Liver (tissue), 9 donors: ENCODE results near the gene TMPRSS9. TPM values are rescaled to one million over a fixed set of nuclear protein-coding genes. Genes with fewer than 3 reads are reported as not detected.

ENCODE experiments used
- DNase-seq: peaks from one replicate; pipeline ENCODE4 v3.0.0-alpha.2; 2017; ENCODE audit warnings: low spot score
- H3K27ac ChIP-seq, 2 donors: one replicate each; pipeline ENCODE4 v1.7.0; 2013; ENCODE audit warnings: inconsistent platforms in 2 of 2, low read length in 2 of 2, control low read depth in 1 of 2, low read depth in 1 of 2, mild to moderate bottlenecking in 1 of 2
- H3K27me3 ChIP-seq, 4 donors: one replicate each; pipeline versions ENCODE4 v1.6.1 to v1.7.0; 2013; ENCODE audit warnings: low read length in 3 of 4, inconsistent platforms in 1 of 4, mild to moderate bottlenecking in 1 of 4, moderate library complexity in 1 of 4; ENCODE audit not compliant: control insufficient read depth in 4 of 4, insufficient read depth in 4 of 4
- H3K36me3 ChIP-seq, 4 donors: one replicate each; pipeline versions ENCODE4 v1.6.1 to v1.7.0; 2013; ENCODE audit warnings: low read length in 3 of 4, mild to moderate bottlenecking in 3 of 4, low read depth in 1 of 4, moderate library complexity in 1 of 4; ENCODE audit not compliant: control insufficient read depth in 4 of 4, insufficient read depth in 3 of 4
- H3K4me1 ChIP-seq, 4 donors: one replicate each; pipeline versions ENCODE4 v1.6.1 to v1.7.0; 2013; ENCODE audit warnings: low read length in 3 of 4, mild to moderate bottlenecking in 3 of 4, moderate library complexity in 1 of 4; ENCODE audit not compliant: control insufficient read depth in 4 of 4, insufficient read depth in 4 of 4
- H3K4me3 ChIP-seq, 3 donors: one replicate each; pipeline versions ENCODE4 v1.6.1 to v1.7.0; 2013; ENCODE audit warnings: low read length in 3 of 3, control low read depth in 1 of 3, low read depth in 1 of 3, mild to moderate bottlenecking in 1 of 3
- H3K9ac ChIP-seq, 2 donors: one replicate each; pipeline ENCODE4 v1.7.0; 2013; ENCODE audit warnings: low read length in 2 of 2, mild to moderate bottlenecking in 2 of 2, moderate library complexity in 2 of 2, control low read depth in 1 of 2, low read depth in 1 of 2
- H3K9me3 ChIP-seq, 4 donors: one replicate each; pipeline versions ENCODE4 v1.6.1 to v1.7.0; 2013; ENCODE audit warnings: low read length in 3 of 4; ENCODE audit not compliant: control insufficient read depth in 4 of 4
- NR2F2 ChIP-seq: IDR thresholded peaks from 2 replicates; pipeline ENCODE4 v1.6.1; 2016; ENCODE audit warnings: antibody characterized with exemption
- RAD21 ChIP-seq, 2 donors: IDR thresholded peaks; 2 replicates each; pipeline ENCODE4 v1.6.1; 2016; ENCODE audit warnings: antibody characterized with exemption in 2 of 2, mild to moderate bottlenecking in 2 of 2
- TAF1 ChIP-seq: conservative IDR thresholded peaks from 2 replicates; pipeline ENCODE4 v1.6.1; 2016; ENCODE audit warnings: antibody characterized with exemption, mild to moderate bottlenecking
- YY1 ChIP-seq: IDR thresholded peaks from 2 replicates; pipeline ENCODE4 v1.6.1; 2016; ENCODE audit warnings: antibody characterized with exemption, mild to moderate bottlenecking
- WGBS: extraction: QIAGEN DNeasy Blood & Tissue Kit; methylation state at CpG from one replicate; pipeline ENCODE4 v1.1.7; 2013; 5-methylcytosine and 5-hydroxymethylcytosine counted together
- polyA plus RNA-seq, 2 donors: library from polyadenylated mRNA; stranded (reverse) in 1 of 2; unstranded in 1 of 2; fragments of 200-250 nt in 1 of 2; fragments of >200 nt in 1 of 2; fragmentation: Nextera tagmentation in 1 of 2; extraction: Ambion mirVana in 1 of 2; gene quantifications; one replicate each; pipeline versions ENCODE4 v1.2.1 to v1.2.3, GENCODE V29; 2013 to 2015
- total RNA-seq, 2 donors: library from RNA; depleted of rRNA; stranded (reverse); fragments of >200 nt; gene quantifications; one replicate each; pipeline ENCODE4 v1.2.3, GENCODE V29; 2014
- TF ChIP-seq, protein P1 (sequence below): IDR thresholded peaks from 2 replicates; pipeline ENCODE4 v1.6.1; 2016; ENCODE audit warnings: antibody characterized with exemption, mild to moderate bottlenecking
- donor health status: healthy.
- donor health status: healthy.
- donor health status: healthy.
- donor health status: healthy.
- donor health status: healthy.

The TMPRSS9 gene
- total and polyA plus RNA-seq, 4 donors = 0.39 to 24.8 (median 1.5) TPM

DNA sequence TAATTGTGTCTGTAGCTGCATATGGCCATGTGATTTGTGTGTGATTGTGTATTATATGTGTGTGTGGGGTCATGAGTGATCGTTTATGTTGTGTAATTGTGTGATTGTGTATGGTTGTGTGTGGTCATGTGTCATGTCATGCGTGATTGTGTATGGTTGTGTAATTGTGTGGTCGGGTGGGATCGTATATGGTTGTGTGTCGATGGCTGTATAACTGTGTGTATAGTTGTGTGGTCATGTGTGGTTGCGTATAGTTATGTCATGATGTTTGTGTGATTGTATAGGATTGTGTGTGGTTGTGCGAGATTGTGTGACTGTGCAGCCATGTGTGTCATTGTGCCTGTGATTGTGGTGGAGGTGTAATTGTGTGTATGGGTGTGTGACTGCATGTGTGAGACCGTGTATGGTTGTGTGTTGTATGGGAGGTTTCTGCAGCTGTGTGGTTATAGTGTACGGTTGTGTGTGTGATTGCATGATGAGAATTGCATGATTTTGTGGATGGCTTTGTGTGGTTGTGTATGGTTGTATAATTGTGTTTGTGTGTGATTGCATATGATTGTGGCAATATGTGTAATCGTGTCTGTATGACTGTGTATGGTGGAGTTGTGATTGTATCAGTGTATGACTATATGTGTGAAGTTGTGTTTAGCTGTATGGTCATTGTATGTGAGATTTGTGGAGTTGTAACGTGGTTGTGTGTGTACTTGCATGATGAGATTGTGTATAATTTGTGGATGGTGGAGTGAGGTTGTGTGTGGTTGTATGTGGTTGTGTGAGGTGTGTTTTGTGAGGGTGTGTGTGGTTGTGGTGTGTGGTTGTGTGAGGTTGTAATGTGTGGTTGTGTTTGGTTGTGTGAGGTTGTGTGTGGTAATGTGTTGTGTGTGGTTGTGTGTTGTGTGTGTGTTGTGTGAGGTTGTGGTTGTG lies 2.2 kb downstream of the TMPRSS9 start (continued):
- TF ChIP-seq, protein P1, sequence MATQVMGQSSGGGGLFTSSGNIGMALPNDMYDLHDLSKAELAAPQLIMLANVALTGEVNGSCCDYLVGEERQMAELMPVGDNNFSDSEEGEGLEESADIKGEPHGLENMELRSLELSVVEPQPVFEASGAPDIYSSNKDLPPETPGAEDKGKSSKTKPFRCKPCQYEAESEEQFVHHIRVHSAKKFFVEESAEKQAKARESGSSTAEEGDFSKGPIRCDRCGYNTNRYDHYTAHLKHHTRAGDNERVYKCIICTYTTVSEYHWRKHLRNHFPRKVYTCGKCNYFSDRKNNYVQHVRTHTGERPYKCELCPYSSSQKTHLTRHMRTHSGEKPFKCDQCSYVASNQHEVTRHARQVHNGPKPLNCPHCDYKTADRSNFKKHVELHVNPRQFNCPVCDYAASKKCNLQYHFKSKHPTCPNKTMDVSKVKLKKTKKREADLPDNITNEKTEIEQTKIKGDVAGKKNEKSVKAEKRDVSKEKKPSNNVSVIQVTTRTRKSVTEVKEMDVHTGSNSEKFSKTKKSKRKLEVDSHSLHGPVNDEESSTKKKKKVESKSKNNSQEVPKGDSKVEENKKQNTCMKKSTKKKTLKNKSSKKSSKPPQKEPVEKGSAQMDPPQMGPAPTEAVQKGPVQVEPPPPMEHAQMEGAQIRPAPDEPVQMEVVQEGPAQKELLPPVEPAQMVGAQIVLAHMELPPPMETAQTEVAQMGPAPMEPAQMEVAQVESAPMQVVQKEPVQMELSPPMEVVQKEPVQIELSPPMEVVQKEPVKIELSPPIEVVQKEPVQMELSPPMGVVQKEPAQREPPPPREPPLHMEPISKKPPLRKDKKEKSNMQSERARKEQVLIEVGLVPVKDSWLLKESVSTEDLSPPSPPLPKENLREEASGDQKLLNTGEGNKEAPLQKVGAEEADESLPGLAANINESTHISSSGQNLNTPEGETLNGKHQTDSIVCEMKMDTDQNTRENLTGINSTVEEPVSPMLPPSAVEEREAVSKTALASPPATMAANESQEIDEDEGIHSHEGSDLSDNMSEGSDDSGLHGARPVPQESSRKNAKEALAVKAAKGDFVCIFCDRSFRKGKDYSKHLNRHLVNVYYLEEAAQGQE = no peak
- TF ChIP-seq TAF1 (no peak), NR2F2 (no peak), YY1 (no peak)

DNA sequence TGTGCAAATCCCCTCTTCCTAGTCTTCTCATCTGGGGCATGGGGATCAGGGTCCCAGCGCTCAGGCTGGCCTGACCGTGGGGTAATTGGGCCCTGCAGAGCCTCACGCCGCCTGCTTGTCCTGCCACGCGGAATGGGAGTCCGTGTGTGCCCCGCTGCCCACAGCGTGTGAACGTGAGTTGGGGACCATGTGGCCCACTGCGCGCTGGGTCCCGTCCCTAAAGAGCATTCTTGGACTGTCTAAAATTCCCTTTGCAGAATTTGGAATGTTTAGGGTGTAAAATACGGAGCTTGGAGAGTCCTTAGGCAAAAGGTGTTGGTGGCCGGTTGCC lies 2.9 kb downstream of the TMPRSS9 start:
- no peaks in the 10 kb centered on the region for H3K9me3 ChIP-seq
- no peak for TF ChIP-seq RAD21 (IDR thresholded peaks at IDR 0.05)
- DNase-seq = no peak
- peaks cover 0 to 10% (median 0%) of the 10 kb centered on the region in 4 donors for H3K27me3 ChIP-seq
- no peaks in the 10 kb centered on the region for H3K4me1 ChIP-seq
- H3K36me3 ChIP-seq = no peaks in the 10 kb centered on the region
- no peak overlapping the region for H3K9ac ChIP-seq
- no peak overlapping the region for H3K27ac ChIP-seq
- WGBS = 86% methylated on average over 15 of the region's 15 CpGs
- no peak overlapping the region for H3K4me3 ChIP-seq

DNA sequence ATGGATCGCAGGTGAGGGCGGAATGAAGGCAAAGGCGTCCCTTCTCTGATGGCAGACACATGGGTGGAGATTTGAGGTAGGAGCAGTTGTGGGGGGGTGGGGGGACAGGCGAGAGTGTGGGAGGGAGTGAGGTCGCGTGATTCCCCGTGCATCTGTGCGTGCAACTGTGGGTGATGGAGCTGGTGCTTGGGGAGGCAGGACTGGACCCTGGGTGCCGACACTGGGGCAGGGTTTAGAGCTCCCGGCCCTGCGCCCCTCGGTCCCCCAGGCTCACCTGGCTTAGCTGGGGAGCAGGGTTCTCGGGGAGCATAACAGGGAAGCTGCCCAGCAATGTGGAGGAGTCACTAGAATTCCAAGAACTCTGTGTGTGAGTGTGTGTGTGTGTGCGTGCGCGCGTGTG lies 3.4 kb downstream of the TMPRSS9 start:
- 79% methylated on average over 17 of the region's 17 CpGs for WGBS
- TF ChIP-seq, protein P1 = no peak
- no peaks in the 10 kb centered on the region for H3K4me1 ChIP-seq

More for the DNA sequence above, 3.4 kb downstream of the TMPRSS9 start:
- H3K36me3 ChIP-seq = no peaks in the 10 kb centered on the region
- peaks cover 0 to 10% (median 0%) of the 10 kb centered on the region in 4 donors for H3K27me3 ChIP-seq
- no peaks in the 10 kb centered on the region for H3K9me3 ChIP-seq
- no peak for DNase-seq
- no peak overlapping the region for H3K9ac ChIP-seq
- no peak overlapping the region for H3K4me3 ChIP-seq
- H3K27ac ChIP-seq = no peak overlapping the region
